NT2/D1 (cell line): ENCODE results near the gene HLA-C.
"Not testable (repeated sequence)": the region's sequence is repeated elsewhere in the genome, so short reads cannot be mapped to it uniquely, and the experiment has no call there.

Source experiments
- DNase-seq: peaks from one replicate; pipeline ENCODE4 v3.0.0-alpha.2; 2011; ENCODE audit warnings: low read depth, low spot score
- H3K27me3 ChIP-seq: 2 replicates; pipeline ENCODE4 v1.6.0; 2011; ENCODE audit warnings: mild to moderate bottlenecking; ENCODE audit not compliant: insufficient read length, insufficient read depth
- H3K36me3 ChIP-seq: 2 replicates; pipeline ENCODE4 v1.6.1; 2011; ENCODE audit warnings: mild to moderate bottlenecking, low read length, mixed read lengths; ENCODE audit not compliant: insufficient read depth, insufficient read length
- H3K4me1 ChIP-seq: 2 replicates; pipeline ENCODE4 v1.5.1; 2011; ENCODE audit not compliant: insufficient read depth, insufficient read length
- H3K4me3 ChIP-seq: 2 replicates; pipeline ENCODE4 v1.5.1; 2011; ENCODE audit warnings: low read depth; ENCODE audit not compliant: insufficient read length
- H3K9ac ChIP-seq: 2 replicates; pipeline ENCODE4 v1.6.0; 2011; ENCODE audit warnings: low read depth; ENCODE audit not compliant: insufficient read length
- H3K9me3 ChIP-seq: 2 replicates; pipeline ENCODE4 v1.5.1; 2011; ENCODE audit warnings: mild to moderate bottlenecking, low read length; ENCODE audit not compliant: insufficient read depth
- SUZ12 ChIP-seq: IDR thresholded peaks from 2 replicates; pipeline ENCODE4 v1.6.1; 2011; ENCODE audit not compliant: insufficient read length, insufficient read depth; ENCODE audit errors: extremely low read depth
- YY1 ChIP-seq: IDR thresholded peaks from 2 replicates; pipeline ENCODE4 v1.6.1; 2011; ENCODE audit not compliant: insufficient read length, insufficient read depth
- ZNF274 ChIP-seq: IDR thresholded peaks from 2 replicates; pipeline ENCODE4 v1.6.1; 2011; ENCODE audit warnings: mild to moderate bottlenecking, low read depth, low read length

The HLA-C gene

DNA sequence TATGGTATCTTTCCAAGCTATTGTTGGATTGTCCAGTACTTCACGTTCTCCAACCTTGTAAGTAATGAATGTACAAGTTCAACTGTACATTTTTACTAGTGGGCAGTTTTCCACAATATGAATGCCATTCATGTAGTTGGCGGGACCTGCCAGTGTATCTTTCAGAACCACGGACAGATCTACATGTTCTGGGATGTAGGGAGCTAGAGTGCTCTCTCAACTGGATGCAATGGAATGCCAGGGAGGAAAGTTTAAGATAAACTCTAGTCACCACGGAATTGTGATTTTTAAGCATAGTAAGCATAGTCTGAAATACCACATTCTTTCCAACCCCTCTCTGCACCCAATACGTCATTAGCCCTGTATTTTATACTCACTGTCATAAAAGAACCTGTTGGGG is 21.5 kb upstream of the HLA-C start:
- Histone ChIP-seq H3K27me3 (peaks cover 5% of the 10 kb centered on the region), H3K9me3 (no peaks in the 10 kb centered on the region), H3K4me3 (no peak overlapping the region), H3K9ac (no peak overlapping the region), H3K4me1 (no peaks in the 10 kb centered on the region), H3K36me3 (no peaks in the 10 kb centered on the region)
- DNase-seq: no peak
- no peak for TF ChIP-seq ZNF274
- TF ChIP-seq YY1: no peak
- no peak for TF ChIP-seq SUZ12

DNA sequence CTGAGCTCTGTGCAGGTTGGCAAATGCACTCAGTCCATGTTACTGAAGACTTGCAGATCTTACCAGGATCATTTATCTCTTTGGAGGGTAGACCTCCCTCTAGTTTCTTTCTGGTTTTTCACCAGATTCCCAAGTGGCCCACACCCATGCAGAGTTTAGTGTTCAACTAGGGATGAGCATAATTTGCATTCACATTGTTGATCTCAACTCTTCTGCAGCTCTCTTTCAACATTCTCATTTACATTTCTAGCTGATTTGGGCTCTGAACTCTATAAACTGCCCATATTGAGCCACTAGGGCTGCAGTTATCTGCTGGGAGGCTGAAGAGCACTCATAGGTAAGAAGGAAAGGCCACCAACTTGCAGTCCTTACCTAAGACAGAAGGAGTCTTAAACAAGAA is 17.9 kb upstream of the HLA-C start:
- no peak for DNase-seq

GRCh38 chr6:31287619-31288018 is 15.7 kb upstream of the HLA-C start:
- Histone ChIP-seq H3K9ac (no peak overlapping the region), H3K4me1 (no peaks in the 10 kb centered on the region), H3K27me3 (peaks cover 2% of the 10 kb centered on the region), H3K9me3 (no peaks in the 10 kb centered on the region), H3K4me3 (no peak overlapping the region), H3K36me3 (no peaks in the 10 kb centered on the region)
- no peak for TF ChIP-seq ZNF274
- no peak for TF ChIP-seq SUZ12
- no peak for TF ChIP-seq YY1
- DNase-seq: no peak

More for the DNA sequence above, 17.9 kb upstream of the HLA-C start:
- no peaks in the 10 kb centered on the region for H3K4me1 ChIP-seq
- H3K9me3 ChIP-seq: no peaks in the 10 kb centered on the region
- TF ChIP-seq ZNF274 (no peak), YY1 (no peak), SUZ12 (no peak)
- H3K27me3 ChIP-seq: peaks cover 5% of the 10 kb centered on the region
- no peaks in the 10 kb centered on the region for H3K36me3 ChIP-seq
- H3K9ac ChIP-seq: no peak overlapping the region
- no peak overlapping the region for H3K4me3 ChIP-seq

GRCh38 chr6:31285982-31286381 is 14.1 kb upstream of the HLA-C start:
- Histone ChIP-seq H3K27me3 (peaks cover 2% of the 10 kb centered on the region), H3K36me3 (no peaks in the 10 kb centered on the region), H3K9ac (no peak overlapping the region)

GRCh38 chr6:31285486-31285885 is 13.6 kb upstream of the HLA-C start:
- TF ChIP-seq SUZ12: no peak
- TF ChIP-seq YY1: no peak
- no peak for TF ChIP-seq ZNF274
- Histone ChIP-seq H3K9me3 (no peaks in the 10 kb centered on the region), H3K36me3 (no peaks in the 10 kb centered on the region), H3K4me3 (no peak overlapping the region), H3K9ac (no peak overlapping the region), H3K27me3 (peaks cover 2% of the 10 kb centered on the region), H3K4me1 (no peaks in the 10 kb centered on the region)
- no peak for DNase-seq

More at GRCh38 chr6:31285982-31286381, 14.1 kb upstream of the HLA-C start:
- Histone ChIP-seq H3K4me3 (no peak overlapping the region), H3K4me1 (no peaks in the 10 kb centered on the region), H3K9me3 (no peaks in the 10 kb centered on the region)
- DNase-seq: no peak
- TF ChIP-seq YY1: no peak
- TF ChIP-seq SUZ12: no peak
- no peak for TF ChIP-seq ZNF274

DNA sequence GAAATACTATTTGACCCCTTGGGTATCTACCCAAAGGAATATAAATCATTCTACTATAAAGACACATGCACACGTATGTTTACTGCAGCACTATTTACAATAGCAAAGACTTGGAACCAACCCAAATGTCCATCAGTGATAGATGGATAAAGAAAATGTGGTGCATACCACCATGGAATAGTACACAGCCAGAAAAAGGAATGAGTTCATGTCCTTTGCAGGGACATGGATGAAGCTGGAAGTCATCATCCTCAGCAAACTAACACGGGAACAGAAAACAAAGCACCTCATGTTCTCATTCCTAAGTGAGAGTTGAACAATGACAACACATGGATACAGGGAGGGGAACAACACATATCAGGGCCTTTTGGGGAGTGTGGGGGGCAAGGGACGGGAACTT is 7.8 kb upstream of the HLA-C start:
- H3K9ac ChIP-seq, H3K4me3 ChIP-seq, DNase-seq, H3K27me3 ChIP-seq, H3K9me3 ChIP-seq, H3K36me3 ChIP-seq, H3K4me1 ChIP-seq: not testable (repeated sequence)

GRCh38 chr6:31272836-31273626 is 1.1 kb upstream of the HLA-C start:
- peaks cover 10% of the 10 kb centered on the region for H3K27me3 ChIP-seq
- no peak overlapping the region for H3K9ac ChIP-seq
- TF ChIP-seq YY1 (no peak), ZNF274 (no peak), SUZ12 (no peak)
- peaks cover 18% of the 10 kb centered on the region for H3K4me1 ChIP-seq
- H3K4me3 ChIP-seq: no peak overlapping the region
- H3K9me3 ChIP-seq: no peaks in the 10 kb centered on the region
- H3K36me3 ChIP-seq: peaks cover 26% of the 10 kb centered on the region
- no peak for DNase-seq

- peak overlapping the region; percentile 66 for H3K4me3 ChIP-seq
- H3K27me3 ChIP-seq: peaks cover 10% of the 10 kb centered on the region
- H3K9ac ChIP-seq: peak overlapping the region; percentile 67
- no peaks in the 10 kb centered on the region for H3K9me3 ChIP-seq
- no peak for DNase-seq
- H3K4me1 ChIP-seq: peaks cover 20% of the 10 kb centered on the region
- no peak for TF ChIP-seq SUZ12
- no peak for TF ChIP-seq ZNF274
- TF ChIP-seq YY1: no peak
- peaks cover 26% of the 10 kb centered on the region for H3K36me3 ChIP-seq
Measured at GRCh38 chr6:31272436-31272835, 544 bp upstream of the HLA-C start.
